ENCODE data around the gene STEAP1B.
A peak's percentile ranks its signal among the peaks of the same experiment; 100 is the strongest.
"Not testable (repeated sequence)": the region's sequence is repeated elsewhere in the genome, so short reads cannot be mapped to it uniquely, and the experiment has no call there.

STEAP1B gene

DNA sequence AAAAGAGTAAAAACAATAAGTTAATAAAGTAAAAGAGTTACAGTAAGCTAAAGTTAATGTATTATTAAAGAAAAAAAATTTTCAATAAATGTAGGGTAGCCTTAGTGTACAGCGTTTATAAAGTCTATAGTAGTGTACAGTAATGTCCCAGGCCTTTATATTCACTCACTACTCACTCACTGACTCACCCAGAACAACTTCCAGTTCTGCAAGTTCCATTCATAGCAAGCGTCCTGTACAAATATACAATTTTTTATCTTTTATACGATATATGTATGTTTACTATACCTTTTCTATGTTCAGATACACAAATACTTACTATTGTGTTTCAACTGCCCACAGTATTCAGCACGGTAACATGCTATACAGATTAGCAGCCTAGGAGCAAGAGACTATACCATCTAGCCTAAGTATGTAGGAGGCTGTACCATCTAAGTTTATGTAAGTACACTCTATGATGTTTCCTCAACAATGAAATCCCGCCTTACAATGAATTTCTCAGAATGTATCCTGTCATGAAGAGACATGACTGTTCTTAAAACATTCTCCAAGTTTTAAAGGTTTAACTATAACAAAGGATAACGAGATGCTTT, 3.6 kb downstream of the STEAP1B start:
- DNase-seq = not testable (repeated sequence)

- DNase-seq = not testable (repeated sequence)
Observed at GRCh38 chr7:22493160-22493925, 6.6 kb downstream of the STEAP1B start.

- DNase-seq = peak; percentile 81
Observed at GRCh38 chr7:22488643-22489462, 11.1 kb downstream of the STEAP1B start.

- DNase-seq = no peak
Observed at GRCh38 chr7:22487978-22488642, 11.9 kb downstream of the STEAP1B start.

- no peak for DNase-seq
Observed at GRCh38 chr7:22486597-22486996, 13.4 kb downstream of the STEAP1B start.

GRCh38 chr7:22485189-22485588, 14.8 kb downstream of the STEAP1B start:
- no peak for DNase-seq

DNA sequence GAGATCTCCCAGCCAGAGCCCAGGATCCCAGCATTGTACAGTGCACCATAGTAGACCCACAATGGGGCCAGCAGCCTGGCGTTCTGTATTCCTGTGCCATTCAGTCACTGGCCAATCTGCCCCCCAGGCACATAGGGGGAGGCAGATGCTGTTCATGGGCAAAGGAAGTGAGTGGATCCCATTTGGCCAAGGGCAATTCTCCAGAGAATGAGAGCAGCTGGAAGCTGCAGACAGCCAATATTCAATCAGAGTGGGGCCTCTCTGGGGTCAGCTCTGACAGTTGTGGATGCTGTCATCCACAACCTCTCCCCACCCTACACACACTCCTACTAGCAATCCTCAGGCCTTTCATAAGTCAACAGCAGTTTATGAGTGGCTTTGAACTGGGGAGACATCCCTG, 17.5 kb downstream of the STEAP1B start:
- no peak for DNase-seq

- no peak for DNase-seq
Observed at GRCh38 chr7:22481726-22482125, 18.3 kb downstream of the STEAP1B start.

GRCh38 chr7:22480523-22481075, 19.4 kb downstream of the STEAP1B start:
- DNase-seq = no peak

GRCh38 chr7:22477876-22478450, 22.0 kb downstream of the STEAP1B start:
- no peak for DNase-seq

GRCh38 chr7:22477262-22477661, 22.7 kb downstream of the STEAP1B start:
- DNase-seq = no peak

DNA sequence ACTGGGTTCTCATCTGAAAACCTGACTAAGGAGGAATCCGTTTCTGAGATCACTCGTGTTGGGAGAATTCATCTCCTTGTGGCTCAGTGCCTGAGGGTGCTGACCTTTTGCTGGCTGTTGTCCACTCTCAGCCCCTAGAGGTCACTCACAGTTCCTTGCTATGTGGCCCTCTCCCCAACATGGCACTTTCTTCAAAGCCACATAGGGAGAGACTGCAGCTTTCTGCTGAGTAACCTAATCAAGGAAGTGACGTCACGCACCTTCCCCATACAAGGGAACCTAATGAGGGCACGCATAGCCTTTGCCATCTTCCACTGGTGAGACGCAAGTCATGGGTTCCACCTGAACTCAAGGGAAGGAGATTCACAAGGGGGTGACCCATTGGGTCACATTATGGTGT, 23.2 kb downstream of the STEAP1B start:
- DNase-seq = no peak

DNA sequence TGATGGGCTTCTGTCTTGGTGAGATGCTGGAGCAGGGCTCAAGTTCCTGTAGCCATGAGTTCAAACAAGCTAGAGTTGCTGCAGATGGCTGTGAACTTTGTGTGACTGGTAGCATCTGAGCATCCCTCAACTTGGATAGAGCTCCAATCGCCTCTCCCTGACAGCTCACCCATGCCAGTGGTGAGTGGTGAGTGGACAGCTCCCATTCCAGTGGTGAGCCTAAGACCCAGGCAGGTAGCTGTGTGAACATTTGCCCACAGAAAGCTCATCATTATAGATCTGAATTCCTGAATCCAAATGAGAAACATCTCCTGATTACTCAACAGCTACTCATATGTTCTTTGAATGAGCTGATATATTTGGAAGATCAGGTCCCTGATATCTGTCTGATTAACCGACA, 25.3 kb downstream of the STEAP1B start:
- DNase-seq = no peak

- DNase-seq = no peak
Observed at GRCh38 chr7:22470981-22471380, 29.0 kb downstream of the STEAP1B start.

GRCh38 chr7:22469371-22470143, 30.4 kb downstream of the STEAP1B start:
- peak; percentile 96 for DNase-seq

DNA sequence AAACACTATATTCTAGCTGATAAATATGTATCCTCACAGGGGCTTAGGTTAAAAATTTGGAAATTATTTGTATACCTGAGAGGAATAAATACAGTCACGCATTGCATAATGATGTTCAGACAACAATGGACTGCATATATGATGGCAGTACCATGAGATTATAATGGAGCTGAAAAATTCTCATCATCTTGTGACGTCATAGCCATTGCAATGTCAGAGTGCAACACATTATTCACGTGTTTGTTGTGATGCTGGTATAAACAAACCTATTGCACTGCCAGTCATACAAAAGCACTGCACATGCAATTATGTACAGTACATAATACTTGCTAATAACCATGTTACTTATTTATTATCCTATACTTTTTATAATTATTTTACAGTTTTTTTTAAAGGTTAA, 31.4 kb downstream of the STEAP1B start:
- peak; percentile 40 for DNase-seq

- no peak for DNase-seq
Observed at GRCh38 chr7:22464299-22464698, 35.7 kb downstream of the STEAP1B start.

- no peak for DNase-seq
Observed at GRCh38 chr7:22460363-22460988, 39.5 kb downstream of the STEAP1B start.

- no peak for DNase-seq
Observed at GRCh38 chr7:22457471-22457870, 42.5 kb downstream of the STEAP1B start.

DNA sequence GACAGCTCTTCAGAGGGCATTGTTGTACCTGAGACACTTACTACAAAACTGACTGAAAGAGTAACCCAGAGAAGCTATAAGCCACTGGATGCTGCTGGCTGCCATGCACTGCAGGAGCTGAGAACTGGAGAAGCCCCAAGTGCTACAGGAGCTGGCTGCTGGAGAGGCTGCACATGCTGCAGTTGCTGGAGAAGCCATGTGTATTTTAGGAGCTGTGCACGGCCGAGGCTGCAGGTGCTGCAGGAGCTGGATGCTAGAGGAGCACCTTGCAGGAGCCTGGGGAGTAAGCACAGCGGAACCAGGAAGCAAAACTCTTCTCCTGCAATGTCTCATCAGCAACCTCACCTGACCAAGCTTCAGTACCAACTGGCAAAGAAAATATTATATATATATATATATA, 45.5 kb downstream of the STEAP1B start:
- no peak for DNase-seq

DNA sequence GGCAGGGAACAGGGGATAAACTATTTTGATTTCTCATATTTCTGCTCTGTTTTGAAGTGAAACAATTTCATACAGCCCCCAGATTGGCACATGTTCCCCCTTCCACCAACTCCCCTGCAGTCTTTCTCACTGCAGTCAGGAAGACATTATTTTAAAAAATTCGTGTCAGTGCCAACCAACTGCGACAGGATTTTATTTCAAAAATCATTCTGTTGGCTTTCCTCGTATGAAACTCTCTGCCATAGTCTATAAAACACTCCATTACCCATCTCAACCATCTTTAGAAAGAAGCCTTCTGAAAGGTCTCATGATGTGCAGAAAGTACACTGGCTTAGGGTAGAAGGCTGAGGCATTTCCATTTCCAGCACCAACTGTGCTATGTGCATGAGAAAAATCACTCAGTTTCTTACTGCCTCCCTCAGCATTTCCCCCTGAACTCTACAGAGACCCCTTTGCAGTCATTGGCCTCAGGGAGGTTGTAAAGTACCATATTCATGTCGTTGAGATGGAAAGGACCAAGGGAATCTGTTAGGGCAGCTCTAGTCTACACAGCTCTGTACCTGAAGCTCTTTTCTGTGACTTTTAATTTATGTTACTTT, 46.9 kb downstream of the STEAP1B start:
- DNase-seq = no peak
